NCI-H146 (cell line): Measurements from ENCODE around the gene LYPD6B.

Source experiments
- DNase-seq: peaks from one replicate; lab custom pipeline; 2025; lab: John Stamatoyannopoulos, UW

The LYPD6B gene

DNA sequence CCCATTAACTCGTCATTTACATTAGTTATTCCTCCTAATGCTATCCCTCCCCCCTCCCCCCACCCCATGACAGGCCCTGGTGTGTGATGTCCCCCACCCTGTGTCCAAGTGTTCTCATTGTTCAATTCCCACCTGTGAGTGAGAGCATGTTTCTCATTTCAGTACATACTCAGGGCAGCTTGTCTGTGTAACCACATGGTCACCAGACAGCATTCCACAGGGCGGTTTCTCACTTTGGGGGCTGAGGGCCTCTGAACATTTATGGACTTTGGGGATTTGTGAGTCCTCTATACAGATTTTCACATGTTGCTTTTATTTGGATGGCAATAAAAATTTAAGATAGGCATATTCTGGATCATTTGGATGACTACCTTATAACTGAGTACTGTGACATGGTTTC is 84.0 kb downstream of the LYPD6B start:
- no peak for DNase-seq

DNA sequence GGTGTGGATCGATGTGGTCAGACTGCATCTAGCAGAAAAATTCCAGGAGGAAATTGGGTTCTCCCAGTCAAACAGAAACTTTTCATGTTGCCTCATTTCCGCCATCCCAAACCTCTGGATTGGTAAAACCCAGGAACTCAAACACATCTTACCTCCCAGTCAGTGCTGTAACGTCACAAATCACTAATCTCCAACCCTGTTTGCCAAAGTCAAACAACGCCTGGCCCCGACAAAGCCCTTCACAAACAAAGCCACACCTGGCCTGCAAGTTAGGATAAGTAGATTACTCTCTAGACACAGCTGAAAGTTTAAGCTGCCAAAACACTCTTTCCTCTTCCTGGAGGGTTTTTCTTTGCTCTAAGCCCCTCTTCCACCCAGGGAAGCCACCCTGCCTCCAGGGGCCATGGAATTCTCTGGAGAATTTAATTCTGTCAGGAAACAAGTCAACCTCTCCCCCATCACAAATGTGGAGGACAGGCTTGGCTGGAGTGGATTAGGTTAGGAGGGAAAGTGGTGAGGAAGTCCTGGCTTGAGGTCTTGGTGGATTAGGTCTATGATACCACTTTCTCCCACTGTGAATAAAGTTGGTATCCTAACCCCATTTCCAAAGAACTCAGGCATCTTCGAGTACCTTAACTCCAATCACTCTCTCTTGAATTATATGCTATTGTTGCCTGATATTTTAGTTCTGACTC is 86.7 kb downstream of the LYPD6B start:
- peak; percentile 11 for DNase-seq

- DNase-seq: no peak
Measured at GRCh38 chr2:149129433-149129832, 90.9 kb downstream of the LYPD6B start.

DNA sequence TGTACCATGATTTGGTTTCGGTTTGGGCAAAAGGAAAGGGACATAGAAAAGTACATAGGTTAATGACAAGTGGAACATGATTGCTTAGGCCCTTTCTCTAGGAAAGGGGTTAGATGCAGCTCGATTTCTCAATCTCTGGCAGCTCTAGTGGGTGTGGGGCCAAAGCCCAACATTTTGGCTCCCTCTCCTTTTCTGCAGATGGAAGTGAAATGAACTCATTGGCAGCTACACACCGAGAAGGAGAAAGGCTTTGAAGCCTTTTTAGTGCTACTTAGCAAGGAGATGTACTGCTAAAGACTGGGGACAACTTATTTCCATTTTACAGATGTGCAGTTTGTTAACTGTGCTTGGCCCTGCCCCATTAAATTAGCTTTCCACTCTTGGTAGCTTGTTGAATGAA is 93.8 kb downstream of the LYPD6B start:
- DNase-seq: no peak

DNA sequence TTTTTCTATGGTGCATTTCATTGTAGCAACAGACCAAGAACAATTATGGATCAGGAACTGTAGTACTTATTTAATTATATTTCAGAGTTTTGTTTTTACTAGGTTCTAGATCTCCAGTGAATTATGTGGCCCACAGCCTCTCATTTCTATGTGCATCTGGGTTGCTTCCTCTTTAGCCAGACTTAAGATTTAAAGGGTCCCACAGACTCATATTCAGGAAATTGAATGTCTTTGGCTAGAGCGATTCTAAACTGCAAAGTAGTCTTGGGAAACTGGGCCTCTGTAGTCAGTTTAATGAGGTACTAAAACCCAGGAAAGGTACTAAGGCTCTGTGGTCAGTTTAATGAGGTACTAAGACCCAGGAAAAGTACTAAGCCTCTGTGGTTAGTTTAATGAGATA is 94.4 kb downstream of the LYPD6B start:
- DNase-seq: no peak

DNA sequence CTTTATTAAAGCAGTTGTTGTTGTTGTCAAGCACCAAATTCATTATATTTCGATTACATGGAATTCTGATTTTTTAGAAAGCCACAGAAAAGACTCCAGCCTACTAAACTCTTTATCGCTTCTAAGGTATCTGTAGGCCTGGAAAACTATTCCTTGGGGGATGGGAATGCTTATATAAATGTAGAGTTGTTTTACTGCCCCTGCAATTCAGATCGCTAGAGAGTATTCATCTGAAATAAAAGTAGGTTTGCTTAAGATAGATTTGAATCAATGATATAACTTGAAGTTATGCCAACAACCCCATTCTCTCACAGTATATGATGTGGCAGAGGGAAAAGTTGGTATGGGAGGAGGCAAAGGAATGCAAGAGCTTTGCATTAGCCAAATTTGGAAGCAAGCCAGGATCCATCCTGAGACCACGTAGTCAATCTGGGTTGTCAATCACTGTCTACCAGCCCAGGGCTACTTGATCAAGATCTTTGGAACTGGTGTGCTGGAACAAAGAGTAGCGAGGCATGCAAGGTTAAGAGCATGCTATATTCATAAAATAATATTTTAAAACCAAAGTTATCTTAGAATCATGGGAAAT is 95.9 kb downstream of the LYPD6B start:
- no peak for DNase-seq

- no peak for DNase-seq
Measured at GRCh38 chr2:149136111-149136510, 97.6 kb downstream of the LYPD6B start.

GRCh38 chr2:149141046-149141445 is 102.5 kb downstream of the LYPD6B start:
- DNase-seq: no peak

- no peak for DNase-seq
Measured at GRCh38 chr2:149143734-149144133, 105.2 kb downstream of the LYPD6B start.

- DNase-seq: no peak
Measured at GRCh38 chr2:149145314-149146295, 107.1 kb downstream of the LYPD6B start.

GRCh38 chr2:149146876-149147275 is 108.4 kb downstream of the LYPD6B start:
- DNase-seq: no peak

DNA sequence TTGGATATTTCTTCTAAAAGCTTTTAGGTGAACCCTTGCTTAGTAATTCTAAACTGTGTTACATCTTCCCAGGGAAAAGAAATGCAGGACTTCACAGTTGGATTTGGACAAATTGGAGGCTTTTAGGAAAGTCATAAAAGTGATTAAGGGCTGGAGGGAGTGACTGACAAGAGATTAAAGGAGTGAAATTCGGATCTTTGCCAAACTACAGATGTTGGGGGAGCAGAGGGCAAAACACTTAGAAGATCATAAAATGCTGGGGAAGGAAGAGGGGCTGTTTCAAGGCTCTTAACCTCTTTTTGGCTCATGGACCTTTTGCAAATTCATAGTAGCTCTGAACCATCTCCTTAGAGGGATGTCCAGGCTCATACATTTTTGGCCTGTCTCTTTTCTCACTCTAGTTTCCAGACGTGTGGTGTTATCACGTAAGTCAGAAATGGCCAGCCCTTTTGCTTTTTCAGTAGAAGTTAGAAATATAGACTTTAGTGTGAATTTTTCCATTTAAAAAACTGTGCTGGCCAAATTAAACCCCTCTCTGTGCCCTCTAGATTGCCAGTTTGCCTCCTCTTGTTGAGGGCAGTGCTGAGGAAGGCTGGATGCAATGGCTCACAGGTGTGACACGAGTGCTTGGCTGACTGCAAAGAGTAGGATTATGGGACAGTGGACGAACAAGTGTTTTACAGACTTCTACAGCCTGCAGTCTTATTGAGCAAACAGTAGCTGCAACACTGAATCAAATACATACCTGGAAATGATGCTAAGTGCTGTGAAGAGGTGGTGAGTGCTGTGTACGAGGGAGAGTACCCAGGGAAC is 109.9 kb downstream of the LYPD6B start:
- no peak for DNase-seq

GRCh38 chr2:149149007-149149297 is 110.5 kb downstream of the LYPD6B start:
- DNase-seq: no peak

GRCh38 chr2:149152469-149152953 is 114.0 kb downstream of the LYPD6B start:
- DNase-seq: no peak

DNA sequence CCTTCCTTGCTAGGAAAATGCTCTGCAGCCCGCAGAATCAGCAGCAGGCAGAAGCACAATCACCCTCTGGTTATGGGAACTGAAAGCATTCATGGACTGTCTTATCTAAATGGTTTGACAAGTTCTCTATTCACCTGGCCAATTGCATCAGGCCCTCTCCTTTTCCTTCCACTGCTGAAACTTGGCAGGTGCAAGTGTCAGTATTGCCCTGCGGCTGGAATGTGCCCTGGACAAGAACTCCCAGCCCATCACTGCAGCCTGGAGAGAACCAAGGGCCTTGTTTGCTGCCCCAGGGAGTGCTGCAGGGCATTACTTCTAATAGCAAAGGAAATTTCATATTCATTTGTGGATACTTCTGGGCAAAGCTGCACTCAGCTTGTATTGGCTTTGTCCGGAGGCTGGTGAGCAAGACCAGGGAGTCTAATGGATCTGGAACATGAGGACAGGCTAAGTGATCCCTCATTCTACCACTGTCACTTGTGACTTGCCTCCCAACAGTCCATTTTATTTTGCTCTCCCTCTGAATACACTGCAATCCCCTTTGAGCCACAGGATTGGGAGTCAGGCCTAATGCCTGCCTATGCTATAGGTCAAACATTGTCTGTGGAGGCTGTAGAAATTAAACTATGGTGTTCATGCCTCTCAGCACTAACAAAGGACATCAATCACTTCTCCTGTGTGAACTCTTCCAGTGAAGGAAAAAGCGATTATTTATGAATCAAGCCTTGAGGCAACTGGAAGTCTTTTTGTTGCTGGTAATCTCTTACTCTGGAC is 116.9 kb downstream of the LYPD6B start:
- DNase-seq: no peak

GRCh38 chr2:149155988-149156387 is 117.5 kb downstream of the LYPD6B start:
- no peak for DNase-seq

DNA sequence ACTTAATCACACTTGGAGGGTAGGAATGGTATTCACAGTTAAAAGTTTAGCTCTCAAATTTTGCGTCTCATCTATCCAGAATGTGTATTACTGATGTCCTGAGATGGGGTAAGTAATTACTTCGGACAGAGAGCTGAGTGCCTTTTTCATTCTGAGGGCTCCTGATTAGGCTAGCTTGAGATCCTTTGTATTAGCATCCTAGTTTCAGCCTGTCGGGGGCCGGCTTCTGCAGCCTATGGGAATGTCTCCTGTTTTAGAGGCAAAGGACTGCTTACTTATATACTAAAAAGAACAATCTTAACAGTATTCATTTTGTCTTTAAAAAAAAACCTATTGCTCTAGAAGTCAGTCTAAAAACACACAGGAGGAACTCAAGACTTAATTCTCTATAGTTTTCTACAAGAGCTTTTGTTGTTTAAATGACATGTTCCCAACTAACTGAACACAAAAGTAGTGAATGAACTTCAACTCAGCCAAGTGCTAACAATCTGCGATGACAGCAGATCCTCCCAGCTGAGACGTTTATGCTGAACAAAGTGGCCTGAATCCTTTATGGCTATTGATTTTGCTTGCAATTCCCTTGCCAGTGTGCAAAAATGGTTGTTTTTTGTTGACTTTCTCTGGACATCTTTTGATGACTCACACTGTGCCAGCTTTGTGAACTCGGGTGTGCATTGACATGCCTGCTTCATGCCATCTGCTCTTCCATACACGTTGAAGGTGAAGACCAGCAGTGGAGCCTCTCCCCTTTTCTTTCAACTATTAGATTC is 118.7 kb downstream of the LYPD6B start:
- no peak for DNase-seq

- no peak for DNase-seq
Measured at GRCh38 chr2:149158957-149159356, 120.5 kb downstream of the LYPD6B start.

DNA sequence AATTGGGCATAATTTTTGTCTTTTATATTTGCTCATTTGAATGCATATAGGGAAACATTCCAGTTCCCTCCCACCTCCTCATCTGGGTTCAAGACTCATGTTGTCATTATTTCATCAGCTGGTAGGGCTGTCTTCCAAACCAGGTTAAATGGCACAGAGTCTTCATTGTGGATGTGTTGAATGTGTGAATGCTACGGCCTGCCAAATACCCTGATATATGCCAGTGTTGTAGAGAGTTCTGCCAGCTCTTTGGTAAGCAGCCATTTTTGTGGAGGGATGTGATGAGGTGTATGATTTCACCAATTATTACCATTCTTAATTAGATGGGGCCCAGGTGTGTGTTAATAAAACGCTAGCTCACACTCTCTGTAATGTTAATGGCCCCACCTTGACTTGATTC is 121.7 kb downstream of the LYPD6B start:
- DNase-seq: no peak

DNA sequence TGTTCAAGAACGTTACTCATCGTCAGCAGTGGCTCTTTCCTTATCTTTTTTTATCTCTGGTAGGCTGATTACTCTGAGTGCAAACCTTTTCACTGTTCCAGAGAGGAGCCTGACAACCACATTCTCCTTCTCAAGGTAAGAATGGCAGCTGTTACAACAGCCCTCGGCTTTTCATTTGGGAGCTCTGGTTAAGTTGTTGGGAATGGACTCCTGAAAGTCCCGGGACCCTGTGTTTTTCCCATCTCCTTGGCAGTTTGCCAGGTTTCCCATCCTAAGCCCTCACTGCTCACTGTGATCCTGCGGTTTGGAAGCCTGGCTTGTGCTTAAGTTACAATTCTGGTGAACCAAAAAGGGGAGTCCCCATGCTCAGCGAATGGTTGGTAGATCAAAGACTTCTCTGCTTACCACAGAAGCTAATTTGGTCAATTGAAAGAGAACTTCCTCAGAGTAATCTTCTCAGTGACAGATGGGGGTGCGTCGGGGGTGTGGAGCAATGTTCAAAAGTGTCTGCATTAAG is 122.3 kb downstream of the LYPD6B start:
- DNase-seq: no peak
